NCI-H1417 (cell line): Measurements from ENCODE around the gene GAB3.
A peak's percentile ranks its signal among the peaks of the same experiment; 100 is the strongest.
"Not testable (repeated sequence)": the region's sequence is repeated elsewhere in the genome, so short reads cannot be mapped to it uniquely, and the experiment has no call there.

ENCODE experiments used
- DNase-seq, 3 experiments: peaks; one replicate each; lab custom pipeline; 2025; lab: John Stamatoyannopoulos, UW

The GAB3 gene

DNA sequence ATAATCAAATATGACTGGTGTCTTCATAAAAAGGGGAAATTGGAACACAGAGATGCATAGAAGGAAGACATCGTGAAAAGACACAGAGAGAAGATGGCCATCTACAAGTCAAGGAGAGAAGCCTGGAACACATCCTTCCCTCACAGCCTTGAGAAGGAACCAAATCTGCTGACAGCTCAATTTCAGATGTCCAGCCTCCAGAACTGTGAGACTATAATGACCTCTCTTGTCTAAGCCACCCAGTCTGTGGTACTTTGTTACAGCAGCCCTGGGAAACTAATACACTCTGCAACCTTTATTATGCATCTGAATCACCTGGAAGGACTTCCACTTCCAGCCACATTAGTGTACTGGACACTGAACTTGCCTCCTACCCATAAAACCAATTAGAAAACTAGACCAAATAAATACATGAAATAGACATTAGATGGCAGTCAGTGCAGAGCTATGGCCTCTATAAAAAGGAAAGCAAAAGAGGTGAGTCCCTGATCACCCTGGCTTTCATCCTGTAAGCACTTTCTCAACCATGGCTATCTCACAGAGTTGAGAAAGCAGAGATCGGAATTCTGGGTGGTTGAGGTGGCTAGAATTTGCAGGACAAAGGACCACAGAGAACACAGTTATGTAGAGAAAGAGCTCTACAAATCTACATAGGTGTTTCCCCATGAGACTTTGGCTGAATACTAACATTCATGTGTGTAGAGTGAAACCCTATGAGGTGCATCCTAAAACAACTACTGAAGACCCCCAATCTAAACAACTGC, 25.7 kb downstream of the GAB3 start:
- no peak for DNase-seq

DNA sequence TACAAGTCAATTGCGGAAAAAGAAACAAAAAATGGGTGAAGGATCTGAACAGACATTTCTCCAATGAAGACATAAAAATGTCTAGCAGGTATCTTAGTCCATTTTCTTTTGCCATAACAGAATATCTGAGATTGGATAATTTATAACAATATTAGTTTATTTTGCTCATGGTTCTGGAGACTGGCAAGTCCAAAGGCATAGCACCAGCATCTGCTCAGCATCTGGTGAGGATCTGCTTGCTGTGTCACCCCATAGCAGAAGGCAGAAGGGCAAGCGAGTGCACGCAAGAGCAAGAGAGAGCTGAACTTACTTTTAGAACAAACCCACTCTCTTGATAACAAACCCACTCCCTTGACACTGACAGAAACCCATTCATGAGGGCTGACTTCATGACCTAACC, 29.7 kb downstream of the GAB3 start:
- DNase-seq = no peak

DNA sequence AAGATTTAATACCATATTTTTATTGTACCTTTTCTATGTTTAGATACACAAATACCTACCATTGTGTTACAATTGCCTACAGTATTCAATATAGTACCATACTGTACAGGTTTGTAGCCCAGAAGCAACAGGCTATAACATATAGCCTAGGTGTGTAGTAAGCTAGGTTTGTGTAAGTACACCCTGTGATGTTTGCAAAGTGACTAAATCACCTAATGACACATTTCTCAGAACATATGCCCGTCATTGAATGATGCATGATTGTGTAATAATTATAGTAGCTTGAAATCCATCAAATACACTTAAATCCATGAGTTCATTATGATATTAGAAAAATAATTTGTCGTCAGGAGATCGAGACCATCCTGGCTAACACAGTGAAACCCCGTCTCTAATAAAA, 30.8 kb downstream of the GAB3 start:
- DNase-seq = no peak

DNA sequence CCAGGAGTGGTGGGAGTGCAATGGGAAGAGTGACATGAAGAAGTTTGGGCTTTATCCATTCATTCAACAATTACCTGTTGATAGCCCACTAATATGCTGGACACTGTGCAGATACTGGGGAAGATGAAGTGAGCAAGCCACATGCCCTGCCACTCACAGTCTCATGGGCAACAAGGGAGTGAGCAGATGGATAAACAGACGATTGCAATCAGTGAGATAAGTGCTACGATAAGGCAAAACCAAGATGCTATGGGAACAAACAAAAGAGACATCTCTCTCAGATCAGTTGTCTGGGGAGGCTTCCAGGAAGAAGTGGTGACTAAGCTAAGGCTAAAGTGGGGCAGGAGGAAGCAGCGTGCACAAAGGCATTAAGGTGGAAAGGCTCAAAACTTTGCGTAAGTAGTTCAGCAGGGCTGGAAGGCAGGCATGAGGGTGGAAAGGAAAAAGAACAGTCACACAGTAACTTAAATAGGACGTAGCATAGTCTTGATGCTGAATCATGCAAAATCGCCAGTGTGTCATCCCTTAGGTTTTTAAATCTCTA, 31.7 kb downstream of the GAB3 start:
- DNase-seq = no peak

DNA sequence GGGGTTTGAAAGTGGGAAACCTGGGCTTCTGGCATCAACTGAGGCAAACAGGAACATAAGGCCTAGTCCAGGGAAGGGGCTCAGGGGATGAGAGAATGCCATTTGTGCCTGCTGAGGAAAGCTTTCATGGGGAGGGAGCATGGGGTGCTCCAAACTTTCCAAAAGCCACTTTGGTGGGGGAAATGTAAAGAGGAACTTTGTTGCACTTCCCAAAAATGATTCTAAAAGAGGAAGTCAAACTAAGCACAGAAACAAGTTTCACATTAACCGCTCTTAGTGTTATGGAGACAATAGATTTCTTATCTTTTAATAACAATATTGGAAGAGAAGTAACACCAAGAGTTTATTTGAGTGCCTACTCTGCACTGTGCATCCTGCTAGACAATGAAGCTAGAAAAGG, 32.3 kb downstream of the GAB3 start:
- DNase-seq = no peak

DNA sequence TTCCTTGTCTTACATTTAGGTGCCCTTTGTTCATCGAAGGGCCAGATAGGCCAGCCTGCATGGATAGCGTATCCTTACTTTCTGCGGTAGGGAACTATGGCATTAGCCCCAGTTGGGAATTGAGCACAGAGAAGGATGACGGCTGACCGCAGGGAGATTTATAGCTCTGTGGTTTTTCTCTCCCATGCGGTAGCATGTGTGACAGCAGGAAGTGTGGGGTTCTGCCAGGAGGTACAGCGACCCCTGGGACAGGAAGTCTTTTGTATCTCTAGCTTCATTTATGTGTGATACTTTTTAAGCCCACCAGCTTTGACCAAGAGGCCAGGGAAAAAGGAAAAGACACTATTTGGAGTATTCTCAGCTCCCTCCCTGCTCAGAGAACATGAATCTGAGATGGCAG, 33.1 kb downstream of the GAB3 start:
- peak in 2 of 3 experiments; percentile 9 to 80 for DNase-seq

DNA sequence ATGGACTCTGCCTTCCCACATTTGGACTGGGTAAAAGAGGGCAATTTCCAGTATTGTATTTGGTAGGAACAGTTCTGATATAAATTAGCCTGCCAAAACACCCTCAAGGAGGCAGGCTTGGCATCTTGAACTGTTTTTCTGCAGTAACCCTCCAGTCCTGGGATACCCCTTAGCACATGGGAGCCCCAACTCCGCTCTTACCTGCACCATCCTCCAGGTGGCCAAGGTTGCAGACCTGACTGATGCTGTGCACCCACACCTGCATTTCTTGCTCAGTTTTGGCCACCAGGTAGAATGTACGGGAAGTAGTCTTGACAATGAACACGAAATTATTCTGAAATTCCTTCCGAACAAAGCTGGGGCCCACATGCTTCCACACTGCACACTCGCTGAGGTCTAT, 35.1 kb downstream of the GAB3 start:
- DNase-seq = no peak

DNA sequence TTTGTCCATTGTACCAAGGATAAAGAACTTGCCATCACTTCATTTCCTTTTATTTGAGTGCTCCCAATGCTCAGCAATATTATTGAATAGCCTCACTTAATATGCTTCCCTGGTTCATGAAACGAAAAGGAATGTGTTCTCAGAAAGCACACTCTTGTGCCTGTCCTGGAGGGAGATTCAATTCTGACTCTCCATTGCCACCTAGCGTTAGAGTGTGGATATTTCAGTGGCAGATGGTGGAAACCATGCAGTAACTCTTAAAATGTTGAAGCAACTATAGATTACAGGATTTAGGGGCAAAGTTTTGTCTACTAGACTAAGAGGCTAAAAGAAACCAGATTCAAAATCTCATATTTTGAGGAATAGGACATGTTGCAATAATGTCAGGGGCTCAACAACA, 36.0 kb downstream of the GAB3 start:
- DNase-seq = peak; percentile 11 to 73 (median 69)

DNA sequence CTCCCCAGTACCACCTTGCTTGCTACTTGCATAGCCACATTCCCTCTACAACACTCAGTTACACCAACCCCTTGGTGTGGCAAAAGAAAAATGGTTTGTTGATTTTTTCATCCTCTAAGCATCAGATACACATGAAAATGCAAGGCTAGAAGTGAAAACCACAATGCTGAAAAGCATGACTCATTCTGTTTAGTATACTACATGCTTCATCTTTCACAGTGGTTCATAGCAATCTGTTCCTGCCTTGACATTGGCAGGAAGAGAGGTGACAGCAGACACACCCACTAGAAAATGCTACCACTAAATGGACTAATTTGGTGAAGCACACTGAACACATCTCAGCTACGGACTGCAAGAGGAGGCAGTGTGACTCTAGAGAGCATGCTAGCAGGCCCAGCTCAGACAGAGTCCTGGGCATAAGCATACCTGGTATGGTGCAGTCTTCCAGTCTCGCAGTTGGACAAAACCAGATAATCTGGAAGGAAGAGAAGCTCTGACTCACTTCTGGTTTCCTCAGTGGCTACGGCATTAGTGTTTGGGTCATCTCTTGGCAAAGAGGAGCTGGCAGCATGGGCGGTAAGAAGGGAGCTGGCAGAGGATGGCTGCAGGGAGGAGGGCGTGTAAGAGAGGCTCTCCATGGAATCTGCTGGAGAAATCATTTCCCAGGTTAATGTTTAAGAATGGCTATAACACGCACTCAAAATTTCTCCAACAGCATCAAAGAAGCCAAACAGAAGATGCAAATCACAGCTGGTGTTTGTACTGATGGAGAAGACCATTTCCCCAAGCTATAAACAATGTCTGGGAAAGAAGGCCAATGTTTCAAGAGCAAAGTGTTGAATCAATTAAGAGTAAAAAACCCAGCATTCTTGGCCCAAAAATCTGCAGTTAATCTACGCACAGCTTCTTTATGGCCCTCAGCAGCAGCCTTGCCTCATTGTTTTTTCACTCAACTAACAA, 37.8 kb downstream of the GAB3 start:
- DNase-seq = no peak

DNA sequence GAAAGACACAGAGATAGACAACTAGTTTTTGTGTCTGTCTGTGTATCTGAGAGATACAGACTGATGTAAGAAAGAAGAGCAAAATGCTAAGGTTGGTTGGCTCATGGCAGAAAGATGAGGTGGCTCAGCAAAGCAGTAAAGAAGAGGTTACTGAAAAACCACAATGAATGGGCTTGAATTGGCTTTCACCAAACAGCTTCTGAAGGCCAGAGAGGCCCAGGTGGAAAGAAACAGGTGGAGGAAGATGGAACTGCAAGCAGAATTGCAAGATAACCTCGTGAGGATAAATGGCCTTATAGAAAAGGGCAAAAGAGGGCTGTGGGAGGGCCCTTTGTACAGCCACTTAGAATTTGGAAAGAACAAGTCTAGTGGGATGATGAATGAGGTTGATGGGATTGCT, 39.6 kb downstream of the GAB3 start:
- no peak for DNase-seq

DNA sequence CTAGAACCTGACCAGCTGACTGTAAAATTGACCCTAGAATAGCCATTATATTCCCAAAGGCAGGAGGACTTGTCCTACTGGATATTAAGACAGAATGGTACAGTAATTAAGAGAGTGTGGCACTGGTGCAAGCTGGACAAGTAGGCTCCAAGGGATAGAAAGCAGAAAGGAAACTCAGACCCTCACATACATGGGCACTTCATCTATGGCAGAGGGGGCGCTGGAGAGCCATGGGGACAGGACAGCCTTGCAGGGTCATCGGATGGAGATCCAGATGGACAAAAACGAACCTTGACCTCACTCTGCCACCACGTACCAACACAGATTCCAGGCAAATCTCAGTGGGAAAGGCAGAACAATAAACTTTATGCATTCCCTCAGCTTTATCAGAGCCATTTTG, 40.6 kb downstream of the GAB3 start:
- DNase-seq = no peak

DNA sequence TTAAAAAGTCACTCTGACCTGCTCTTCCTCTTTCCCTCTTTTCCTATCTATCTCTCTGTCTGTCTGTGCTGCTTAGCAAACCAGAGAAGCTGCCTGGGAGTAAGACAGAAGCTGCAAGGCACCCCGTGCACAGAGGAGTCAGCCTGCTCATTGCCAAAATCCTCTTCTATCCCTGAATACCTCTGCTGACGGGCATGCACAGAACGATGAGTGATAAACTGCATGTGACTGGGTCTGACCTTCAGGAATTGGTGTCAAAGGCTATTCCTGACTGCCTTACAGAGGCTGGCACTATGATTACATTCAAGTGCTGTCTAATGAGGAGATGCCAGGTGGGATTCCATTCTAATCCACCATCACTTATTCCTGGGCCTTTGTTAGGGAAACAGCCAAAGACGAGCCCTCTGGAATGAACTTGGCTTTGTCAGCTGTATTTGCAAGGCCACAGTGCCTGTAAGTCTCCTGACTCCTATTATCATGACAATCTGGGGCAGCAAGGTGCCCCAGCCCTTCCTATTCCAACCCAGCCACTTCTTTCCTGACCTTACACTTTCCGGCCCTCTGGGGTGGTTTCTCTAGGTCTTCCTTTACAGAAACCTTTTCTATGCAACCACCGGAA, 52.1 kb downstream of the GAB3 start:
- DNase-seq = no peak

DNA sequence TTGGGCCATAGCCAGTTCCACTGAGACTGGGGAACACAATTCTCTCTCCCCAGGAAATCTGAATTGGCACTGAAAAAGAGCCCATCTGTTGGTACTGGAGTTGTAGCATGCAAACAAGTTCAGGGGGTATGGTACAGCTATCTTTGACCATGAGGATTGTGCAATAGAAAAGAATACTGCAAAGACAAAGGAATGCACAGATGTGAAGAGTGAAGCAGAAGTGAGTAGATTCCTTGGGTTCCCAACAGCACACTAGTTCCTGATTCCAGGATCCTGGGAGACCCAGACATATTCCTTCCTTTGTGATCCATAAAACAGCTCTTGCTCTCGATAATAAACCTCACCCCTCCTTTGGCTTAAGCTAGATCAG, 54.2 kb downstream of the GAB3 start:
- no peak for DNase-seq

DNA sequence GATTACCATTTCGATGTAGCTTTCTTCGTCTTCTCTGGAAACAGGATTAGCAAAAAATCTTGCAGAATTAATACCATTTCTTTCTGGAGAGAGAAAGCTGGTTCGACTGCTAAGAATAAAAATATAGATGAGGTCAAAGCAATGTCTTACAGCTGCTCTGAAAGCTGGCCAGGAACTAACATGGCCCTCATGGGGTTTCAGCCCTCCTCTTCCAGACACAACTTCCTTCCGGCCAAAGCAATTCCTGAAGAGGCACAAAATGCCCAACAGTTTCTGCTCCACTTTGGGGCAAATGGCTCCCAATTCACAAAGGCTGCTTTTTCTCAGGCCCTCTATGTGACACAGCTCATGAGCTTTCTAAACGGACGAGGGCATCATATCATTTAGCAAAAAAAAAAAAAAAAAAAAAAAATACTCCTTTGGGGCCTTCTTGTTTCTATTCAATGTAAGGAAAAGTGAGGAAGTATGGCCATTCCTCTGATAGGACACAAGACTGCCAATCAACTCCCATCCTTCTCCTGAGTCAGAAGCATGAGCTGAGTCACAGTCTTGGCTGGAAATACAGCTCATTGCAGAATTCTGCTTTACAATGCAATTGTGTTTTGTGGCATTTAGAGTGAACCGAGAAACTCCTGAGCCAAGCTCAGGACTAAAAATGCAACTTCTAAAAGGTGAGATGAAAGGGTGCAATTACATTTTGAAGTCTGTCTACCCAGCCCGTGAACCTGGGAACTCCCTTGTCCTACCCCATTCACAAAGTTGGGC, 54.8 kb downstream of the GAB3 start:
- DNase-seq = no peak

DNA sequence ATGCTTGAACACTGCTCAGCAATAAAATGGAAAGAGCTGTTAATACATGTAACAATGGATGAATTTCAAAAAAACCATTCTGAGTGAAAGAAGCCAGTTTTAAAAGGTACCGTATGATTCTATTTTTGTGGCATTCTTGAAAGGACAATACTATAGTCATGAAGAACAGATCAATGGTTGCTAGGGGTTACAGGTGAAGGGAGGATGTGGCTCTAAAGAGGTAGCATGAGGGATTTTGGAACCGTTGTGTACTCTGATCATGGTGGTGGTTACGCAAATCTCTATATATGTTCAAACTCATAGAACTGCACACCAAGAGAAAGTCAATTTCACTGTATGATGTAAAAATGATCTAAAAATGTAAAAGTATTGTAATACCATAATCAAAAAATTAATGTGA, 57.5 kb downstream of the GAB3 start:
- no peak for DNase-seq

DNA sequence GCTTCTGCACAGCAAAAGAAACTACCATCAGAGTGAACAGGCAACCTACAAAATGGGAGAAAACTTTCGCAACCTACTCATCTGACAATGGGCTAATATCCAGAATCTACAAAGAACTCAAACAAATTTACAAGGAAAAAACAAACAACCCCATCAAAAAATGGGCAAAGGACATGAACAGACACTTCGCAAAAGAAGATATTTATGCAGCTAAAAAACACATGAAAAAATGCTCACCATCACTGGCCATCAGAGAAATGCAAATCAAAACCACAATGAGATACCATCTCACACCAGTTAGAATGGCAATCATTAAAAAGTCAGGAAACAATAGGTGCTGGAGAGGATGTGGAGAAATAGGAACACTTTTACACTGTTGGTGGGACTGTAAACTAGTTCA, 60.4 kb downstream of the GAB3 start:
- DNase-seq = not testable (repeated sequence)

DNA sequence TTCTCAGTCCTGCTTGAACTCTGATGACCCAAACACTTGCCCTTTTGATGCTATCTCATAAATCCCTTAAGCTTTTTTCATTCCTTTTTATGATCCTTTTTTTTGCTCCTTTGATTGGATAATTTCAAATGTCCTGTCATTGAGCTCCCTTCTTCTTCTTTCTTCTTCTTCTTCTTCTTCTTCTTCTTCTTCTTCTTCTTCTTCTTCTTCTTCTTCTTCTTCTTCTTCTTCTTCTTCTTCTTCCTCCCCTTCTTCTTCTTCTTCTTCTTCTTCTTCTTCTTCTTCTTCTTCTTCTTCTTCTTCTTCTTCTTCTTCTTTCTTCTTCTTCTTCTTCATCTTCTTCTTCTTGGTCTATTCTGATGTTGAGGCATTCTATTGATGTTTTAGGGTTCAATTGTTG, 78.8 kb downstream of the GAB3 start:
- not testable (repeated sequence) for DNase-seq

DNA sequence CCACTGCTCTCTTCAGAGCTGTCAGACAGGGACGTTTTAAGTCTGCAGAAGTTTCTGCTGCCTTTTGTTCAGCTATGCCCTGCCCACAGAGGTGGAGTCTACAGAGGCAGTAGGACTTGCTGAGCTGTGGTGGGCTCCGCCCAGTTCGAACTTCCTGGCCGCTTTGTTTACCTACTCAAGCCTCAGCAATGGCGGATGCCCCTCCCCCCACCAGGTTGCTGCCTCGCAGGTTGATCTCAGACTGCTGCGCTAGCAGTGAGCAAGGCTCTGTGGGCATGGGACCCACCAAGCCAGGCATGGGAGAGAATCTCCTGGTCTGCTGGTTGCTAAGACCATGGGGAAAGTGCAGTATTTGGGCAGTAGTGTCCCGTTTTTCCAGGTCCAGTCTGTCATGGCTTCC, 80.0 kb downstream of the GAB3 start:
- not testable (repeated sequence) for DNase-seq

DNA sequence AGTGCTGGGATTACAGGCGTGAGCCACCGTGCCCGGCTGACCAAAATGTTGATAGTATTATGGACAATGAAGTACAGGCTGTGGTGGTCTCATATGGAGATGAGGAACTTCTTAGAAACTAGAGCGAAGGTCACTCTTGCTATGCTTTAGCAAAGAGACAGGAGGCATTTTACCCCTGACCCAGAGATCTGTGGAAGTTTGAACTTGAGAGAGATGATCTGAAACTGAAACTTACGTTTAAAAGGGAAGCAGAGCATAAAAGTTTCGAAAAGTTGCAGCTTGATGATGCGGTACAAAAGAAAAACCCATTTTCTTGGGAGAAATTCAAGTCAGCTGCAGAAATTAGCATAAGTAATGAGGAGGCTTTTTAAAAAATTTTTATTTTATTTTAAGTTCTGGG, 89.0 kb downstream of the GAB3 start:
- no peak for DNase-seq

DNA sequence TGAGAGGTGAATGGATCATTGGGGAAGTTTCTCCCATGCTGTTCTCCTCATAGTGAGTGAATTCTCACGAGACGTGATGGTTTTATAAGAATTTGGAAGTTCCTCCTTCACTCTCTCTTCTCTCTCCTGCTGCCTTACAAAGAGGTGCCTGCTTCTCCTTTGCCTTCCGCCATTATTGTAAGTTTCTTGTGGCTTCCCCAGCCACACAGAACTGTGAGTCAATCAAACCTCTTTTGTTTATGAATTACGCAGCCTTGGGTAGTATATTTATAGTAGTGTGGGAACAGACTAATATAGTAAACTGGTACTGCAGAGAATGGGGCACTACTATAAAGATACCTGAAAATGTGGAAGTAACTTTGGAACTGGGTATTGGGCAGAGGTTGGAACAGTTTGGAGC, 89.7 kb downstream of the GAB3 start:
- no peak for DNase-seq

DNA sequence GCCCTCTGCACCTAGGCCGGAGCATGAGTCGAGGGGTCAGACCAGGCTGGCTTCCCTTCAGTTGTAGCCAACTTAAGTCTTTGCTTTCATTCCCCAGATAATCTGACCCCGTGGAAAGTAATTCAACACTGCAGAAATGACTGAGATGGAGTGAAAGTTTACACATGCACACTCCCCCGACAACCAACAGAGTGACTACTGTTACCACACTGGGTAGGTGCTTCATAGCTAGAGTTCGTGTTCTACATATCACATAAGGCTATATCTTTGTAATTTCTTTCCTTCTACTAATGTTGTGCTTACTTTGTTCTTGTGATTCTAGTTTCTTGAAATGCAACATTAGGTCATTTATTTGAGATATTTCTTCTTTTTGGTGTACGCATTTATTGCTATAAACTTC, 90.3 kb downstream of the GAB3 start:
- DNase-seq = no peak

DNA sequence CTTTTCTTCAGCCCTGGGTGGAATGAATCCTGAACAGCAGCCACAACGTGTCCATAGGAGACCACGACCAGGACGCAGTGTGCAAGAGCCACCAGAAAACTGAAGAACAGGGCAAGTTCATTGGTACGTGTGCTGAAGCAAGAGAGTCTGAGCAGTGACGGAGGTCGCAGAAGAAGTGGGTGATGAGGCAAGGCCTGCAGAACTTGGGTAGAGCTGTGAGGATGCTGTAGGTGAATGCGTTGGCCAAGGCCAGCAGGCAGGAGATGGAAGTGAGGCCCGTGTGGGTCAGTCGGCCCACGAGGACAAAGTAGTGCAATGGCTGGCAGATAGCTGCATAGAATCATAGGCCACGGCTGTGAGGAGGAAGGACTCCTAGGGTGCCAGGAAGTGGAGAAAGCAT, 91.9 kb downstream of the GAB3 start:
- no peak for DNase-seq
